Mesenchymal stem cell (in vitro differentiated cells and primary cell): Measurements from ENCODE around the gene OR9I1. TPM values are rescaled to one million over a fixed set of nuclear protein-coding genes. Genes with fewer than 3 reads are reported as not detected.

Experiments used
- DNase-seq: peaks from one replicate; pipeline ENCODE4 v3.0.0-alpha.2; 2013
- H2AFZ ChIP-seq: one replicate; pipeline ENCODE4 v1.6.1; 2013; ENCODE audit warnings: low read depth, mild to moderate bottlenecking, control low read depth, inconsistent platforms, low read length, moderate library complexity
- H2AK5ac ChIP-seq: 2 replicates; pipeline ENCODE4 v1.6.1; 2013; ENCODE audit warnings: low read length, moderate library complexity, mild to moderate bottlenecking, inconsistent platforms; ENCODE audit not compliant: severe bottlenecking
- H2BK120ac ChIP-seq: one replicate; pipeline ENCODE4 v1.6.1; 2013; ENCODE audit warnings: low read depth, mild to moderate bottlenecking, inconsistent platforms, low read length, moderate library complexity
- H2BK12ac ChIP-seq, 2 experiments: one replicate each; pipeline ENCODE4 v1.6.1; 2013; ENCODE audit warnings: inconsistent platforms in 2 of 2, low read length in 2 of 2, mild to moderate bottlenecking in 2 of 2, moderate library complexity in 2 of 2, control low read depth in 1 of 2
- H2BK15ac ChIP-seq: one replicate; pipeline ENCODE4 v1.6.1; 2013; ENCODE audit warnings: mild to moderate bottlenecking, low read depth, inconsistent platforms; ENCODE audit not compliant: poor library complexity, severe bottlenecking
- H2BK5ac ChIP-seq: 2 replicates; pipeline ENCODE4 v1.6.1; 2013; ENCODE audit warnings: low read depth, mild to moderate bottlenecking, low read length, control low read depth, inconsistent platforms; ENCODE audit not compliant: poor library complexity, severe bottlenecking
- H3K14ac ChIP-seq, 2 experiments: one replicate each; pipeline ENCODE4 v1.6.1; 2013; ENCODE audit warnings: inconsistent platforms in 2 of 2, low read length in 2 of 2, control low read depth in 1 of 2, mild to moderate bottlenecking in 1 of 2, moderate library complexity in 1 of 2
- H3K18ac ChIP-seq, 2 experiments: one replicate each; pipeline ENCODE4 v1.6.1; 2013; ENCODE audit warnings: inconsistent platforms in 2 of 2, low read length in 2 of 2, control low read depth in 1 of 2, low read depth in 1 of 2, mild to moderate bottlenecking in 1 of 2
- H3K23ac ChIP-seq, 2 experiments: one replicate each; pipeline ENCODE4 v1.6.1; 2013; ENCODE audit warnings: inconsistent platforms in 2 of 2, low read length in 2 of 2, mild to moderate bottlenecking in 2 of 2, moderate library complexity in 2 of 2, control low read depth in 1 of 2
- H3K27ac ChIP-seq: 2 replicates; pipeline ENCODE4 v1.5.1; 2013; ENCODE audit warnings: mild to moderate bottlenecking, moderate library complexity, low read length, control low read depth, inconsistent platforms; ENCODE audit not compliant: poor library complexity, severe bottlenecking
- H3K27me3 ChIP-seq, 2 experiments: 2 replicates each; pipeline versions ENCODE4 v1.6.1 to v1.7.0; 2013; ENCODE audit warnings: low read length in 2 of 2, mild to moderate bottlenecking in 2 of 2, moderate library complexity in 2 of 2, control low read depth in 1 of 2, inconsistent platforms in 1 of 2; ENCODE audit not compliant: control insufficient read depth in 1 of 2, insufficient read depth in 1 of 2
- H3K36me3 ChIP-seq, 2 experiments: 2 replicates each; pipeline versions ENCODE4 v1.6.1 to v1.7.0; 2013; ENCODE audit warnings: low read length in 2 of 2, control low read depth in 1 of 2, inconsistent platforms in 1 of 2, low read depth in 1 of 2, mild to moderate bottlenecking in 1 of 2; ENCODE audit not compliant: insufficient read depth in 2 of 2, control insufficient read depth in 1 of 2
- H3K4ac ChIP-seq, 2 experiments: one replicate each; pipeline ENCODE4 v1.6.1; 2013; ENCODE audit warnings: inconsistent platforms in 2 of 2, low read length in 2 of 2, mild to moderate bottlenecking in 2 of 2, moderate library complexity in 2 of 2, control low read depth in 1 of 2, low read depth in 1 of 2
- H3K4me1 ChIP-seq: 2 replicates; pipeline ENCODE4 v1.6.1; 2013; ENCODE audit warnings: low read depth, low read length, control low read depth; ENCODE audit not compliant: control insufficient read depth, insufficient read depth
- H3K4me2 ChIP-seq: 2 replicates; pipeline ENCODE4 v1.6.1; 2013; ENCODE audit warnings: low read length, mild to moderate bottlenecking, inconsistent platforms; ENCODE audit not compliant: poor library complexity, severe bottlenecking
- H3K4me3 ChIP-seq, 2 experiments: 2 replicates each; pipeline versions ENCODE4 v1.5.1 to v1.7.0; 2013; ENCODE audit warnings: low read length in 2 of 2, mild to moderate bottlenecking in 2 of 2, control low read depth in 1 of 2, low read depth in 1 of 2; ENCODE audit not compliant: insufficient read depth in 1 of 2
- H3K79me1 ChIP-seq: replicated peaks from 2 replicates; pipeline ENCODE4 v1.6.1; 2013; ENCODE audit warnings: mild to moderate bottlenecking, control low read depth, low read length, inconsistent platforms; ENCODE audit not compliant: poor library complexity, severe bottlenecking
- H3K9ac ChIP-seq: 2 replicates; pipeline ENCODE4 v1.7.0; 2013; ENCODE audit warnings: mild to moderate bottlenecking, low read length, moderate library complexity
- H3K9me3 ChIP-seq: 2 replicates; pipeline ENCODE4 v1.7.0; 2013; ENCODE audit warnings: mild to moderate bottlenecking, low read length; ENCODE audit not compliant: control insufficient read depth
- H4K8ac ChIP-seq: one replicate; pipeline ENCODE4 v1.6.1; 2013; ENCODE audit warnings: inconsistent platforms, mild to moderate bottlenecking, low read length, moderate library complexity
- H4K91ac ChIP-seq: one replicate; pipeline ENCODE4 v1.6.1; 2013; ENCODE audit warnings: mild to moderate bottlenecking, low read length, inconsistent platforms
- WGBS: methylation state at CpG from one replicate; pipeline ENCODE4 v1.1.7; 2013; ENCODE audit warnings: mixed read lengths; 5-methylcytosine and 5-hydroxymethylcytosine counted together
- polyA plus RNA-seq, 2 experiments: library from polyadenylated mRNA; stranded (reverse); fragments of 200-250 nt; gene quantifications; one replicate each; pipeline ENCODE4 v1.2.3, GENCODE V29; 2013

Gene OR9I1, protein sequence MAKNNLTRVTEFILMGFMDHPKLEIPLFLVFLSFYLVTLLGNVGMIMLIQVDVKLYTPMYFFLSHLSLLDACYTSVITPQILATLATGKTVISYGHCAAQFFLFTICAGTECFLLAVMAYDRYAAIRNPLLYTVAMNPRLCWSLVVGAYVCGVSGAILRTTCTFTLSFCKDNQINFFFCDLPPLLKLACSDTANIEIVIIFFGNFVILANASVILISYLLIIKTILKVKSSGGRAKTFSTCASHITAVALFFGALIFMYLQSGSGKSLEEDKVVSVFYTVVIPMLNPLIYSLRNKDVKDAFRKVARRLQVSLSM
- polyA plus RNA-seq (2013, experiment 1 of 2), result not detected
- polyA plus RNA-seq (2013, experiment 2 of 2), result not detected

DNA sequence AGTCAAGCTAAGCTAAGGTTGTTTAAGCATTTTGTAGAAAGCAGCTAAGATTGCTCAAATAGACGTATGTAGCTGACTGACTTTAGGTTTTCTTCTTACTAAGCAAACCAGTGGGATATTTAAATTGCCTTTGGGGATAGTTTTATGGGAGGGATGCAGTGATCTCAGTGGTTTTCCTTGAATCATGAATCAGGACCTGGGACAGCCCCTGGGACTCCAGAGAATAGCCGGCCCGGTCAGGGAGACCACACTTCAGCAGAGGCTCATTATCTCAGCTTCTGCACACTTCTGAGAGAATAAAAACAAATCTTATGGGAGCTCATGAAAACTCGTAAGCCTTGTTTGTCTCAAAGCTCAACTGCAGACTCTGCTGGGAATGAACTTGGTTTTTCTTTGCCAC is at the start of gene OR9I1:
Gene OR9I1, minus strand, starts transcription at position 62 of the 400 bp plus-strand sequence. CDS start 6,086 bp downstream, outside the sequence.
- Histone ChIP-seq H3K27ac (no peak within 1 kb of the TSS), H3K79me1 (no peaks in the 10 kb centered on the region), H3K27me3 (no peaks in the 10 kb centered on the region), H2BK120ac (no peak within 1 kb of the TSS), H3K4me2 (no peak within 1 kb of the TSS), H3K9me3 (no peaks in the 10 kb centered on the region), H3K4ac (no peak within 1 kb of the TSS), H3K14ac (no peak within 1 kb of the TSS), H2AK5ac (no peak within 1 kb of the TSS), H2AFZ (no peak within 1 kb of the TSS), H2BK15ac (no peak within 1 kb of the TSS), H2BK5ac (no peak within 1 kb of the TSS), H3K4me1 (no peaks in the 10 kb centered on the region), H3K23ac (no peak within 1 kb of the TSS), H3K36me3 (no peaks in the 10 kb centered on the region), H3K4me3 (no peak within 1 kb of the TSS), H4K8ac (no peak within 1 kb of the TSS), H2BK12ac (no peak within 1 kb of the TSS), H3K9ac (no peak within 1 kb of the TSS), H4K91ac (no peak within 1 kb of the TSS), H3K18ac (no peak within 1 kb of the TSS)
- DNase-seq, result no peak
- WGBS, result 69% methylated on average over 4 of the region's 4 CpGs

DNA sequence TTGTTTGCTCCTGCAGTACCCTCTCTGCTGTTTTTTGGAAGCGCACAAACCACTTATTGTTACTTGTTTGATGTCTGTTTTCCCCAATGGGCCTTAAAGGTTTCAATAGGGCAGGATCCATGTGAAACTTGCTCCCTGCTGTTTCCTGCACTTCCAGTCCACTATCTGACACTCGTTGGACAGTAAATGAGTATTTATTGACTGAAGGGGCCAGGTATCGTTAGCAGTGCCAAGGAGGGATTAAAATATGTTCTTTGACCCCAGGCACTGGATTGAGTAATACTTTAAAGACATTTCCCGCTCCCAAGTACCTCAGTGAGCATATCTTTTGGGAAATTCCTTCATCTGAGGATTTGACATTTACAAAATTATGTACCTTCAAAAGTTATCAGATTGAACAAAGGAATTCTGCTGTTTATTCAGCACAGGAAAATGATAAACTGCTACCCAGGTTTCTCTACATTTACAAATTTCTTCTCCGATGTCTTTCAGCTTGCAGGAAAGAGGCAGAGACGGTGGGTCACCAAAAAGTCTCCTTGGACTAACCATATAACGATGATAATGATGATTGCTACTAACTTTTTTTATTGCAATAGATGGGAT is 40.3 kb upstream of the OR9I1 start:
- 55% methylated on average over 5 of the region's 7 CpGs for WGBS
- no peak overlapping the region for H2AFZ ChIP-seq
- no peak overlapping the region for H2BK5ac ChIP-seq
- H3K9me3 ChIP-seq, result no peaks in the 10 kb centered on the region
- no peak overlapping the region for H4K8ac ChIP-seq
- H3K4me2 ChIP-seq, result no peak overlapping the region
- H3K4me3 ChIP-seq, result no peak overlapping the region
- no peak overlapping the region for H2BK15ac ChIP-seq
- H3K79me1 ChIP-seq, result no peaks in the 10 kb centered on the region
- H3K23ac ChIP-seq, result no peak overlapping the region
- H3K18ac ChIP-seq, result no peak overlapping the region
- H3K36me3 ChIP-seq, result no peaks in the 10 kb centered on the region
- H4K91ac ChIP-seq, result no peak overlapping the region
- no peak overlapping the region for H3K14ac ChIP-seq
- no peak overlapping the region for H3K9ac ChIP-seq
- no peak for DNase-seq
- no peaks in the 10 kb centered on the region for H3K4me1 ChIP-seq
- H3K27ac ChIP-seq, result no peak overlapping the region
- H2BK120ac ChIP-seq, result no peak overlapping the region
- no peak overlapping the region for H2AK5ac ChIP-seq
- H2BK12ac ChIP-seq, result no peak overlapping the region
- H3K4ac ChIP-seq, result no peak overlapping the region
- H3K27me3 ChIP-seq, result no peaks in the 10 kb centered on the region

DNA sequence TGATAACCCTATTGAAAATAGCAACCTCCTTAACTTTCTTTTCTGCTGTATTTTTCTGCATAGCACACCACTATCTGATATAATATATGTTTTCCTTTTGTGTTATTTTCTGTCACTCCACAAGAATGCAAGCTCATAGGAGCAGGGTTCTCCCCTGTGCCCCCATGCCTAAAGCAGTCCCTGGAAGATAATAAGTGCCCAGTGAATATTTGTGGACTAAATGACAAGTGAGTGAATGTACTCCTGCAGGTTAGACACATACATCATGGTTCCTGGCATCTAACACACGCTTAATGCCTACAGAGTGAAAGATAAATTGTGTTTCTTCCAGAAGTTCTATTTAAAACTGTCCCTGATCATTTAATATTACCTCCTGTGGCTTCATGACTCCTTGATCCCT is 39.7 kb upstream of the OR9I1 start:
- Histone ChIP-seq H2AFZ (no peak overlapping the region), H3K9ac (no peak overlapping the region), H2BK12ac (no peak overlapping the region), H2BK120ac (no peak overlapping the region), H2AK5ac (no peak overlapping the region), H3K27ac (no peak overlapping the region), H3K4me1 (no peaks in the 10 kb centered on the region), H3K23ac (no peak overlapping the region), H2BK15ac (no peak overlapping the region), H3K14ac (no peak overlapping the region), H3K27me3 (no peaks in the 10 kb centered on the region), H2BK5ac (no peak overlapping the region), H3K4ac (no peak overlapping the region), H3K36me3 (no peaks in the 10 kb centered on the region), H3K79me1 (no peaks in the 10 kb centered on the region), H3K4me2 (no peak overlapping the region), H3K9me3 (no peaks in the 10 kb centered on the region), H4K8ac (no peak overlapping the region), H3K18ac (no peak overlapping the region), H3K4me3 (no peak overlapping the region), H4K91ac (no peak overlapping the region)
- WGBS, result 25% methylated on average over 1 of the region's 1 CpG
- no peak for DNase-seq

DNA sequence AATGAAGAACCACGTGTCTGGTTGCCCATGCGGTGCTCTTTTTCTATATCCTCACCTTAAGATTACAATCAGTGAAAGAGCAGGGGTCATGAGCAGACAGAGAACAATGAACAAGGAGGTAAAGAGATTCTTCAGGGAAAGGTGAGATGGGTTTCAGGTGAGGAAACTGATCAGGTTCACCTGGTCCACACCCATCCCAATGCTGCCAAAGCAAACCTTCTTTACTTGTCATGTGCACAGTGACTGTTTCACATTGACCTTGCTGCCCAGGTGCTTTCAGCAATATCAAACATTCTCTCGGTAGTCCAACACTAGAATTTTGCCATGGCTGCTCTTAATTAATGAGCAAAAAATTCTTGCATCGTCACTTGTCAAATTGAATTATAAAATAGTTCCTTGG is 39.1 kb upstream of the OR9I1 start:
- H3K18ac ChIP-seq, result no peak overlapping the region
- no peak overlapping the region for H3K9ac ChIP-seq
- no peak overlapping the region for H4K91ac ChIP-seq
- H3K27me3 ChIP-seq, result no peaks in the 10 kb centered on the region
- no peaks in the 10 kb centered on the region for H3K9me3 ChIP-seq
- no peaks in the 10 kb centered on the region for H3K79me1 ChIP-seq
- H2BK12ac ChIP-seq, result no peak overlapping the region
- H3K4me1 ChIP-seq, result no peaks in the 10 kb centered on the region
- DNase-seq, result no peak
- no peak overlapping the region for H3K4ac ChIP-seq
- no peak overlapping the region for H3K14ac ChIP-seq
- H2AFZ ChIP-seq, result no peak overlapping the region
- no peak overlapping the region for H2BK120ac ChIP-seq
- WGBS, result 81% methylated on average over 2 of the region's 4 CpGs
- H3K4me2 ChIP-seq, result no peak overlapping the region
- no peak overlapping the region for H2BK15ac ChIP-seq
- no peak overlapping the region for H3K27ac ChIP-seq
- no peak overlapping the region for H2BK5ac ChIP-seq
- H3K23ac ChIP-seq, result no peak overlapping the region
- no peak overlapping the region for H4K8ac ChIP-seq
- no peak overlapping the region for H2AK5ac ChIP-seq
- no peak overlapping the region for H3K4me3 ChIP-seq
- no peaks in the 10 kb centered on the region for H3K36me3 ChIP-seq
